Inferior parietal cortex (tissue), 1 donor: Measurements from ENCODE around the gene SLA2.
"Not testable (repeated sequence)": the region's sequence is repeated elsewhere in the genome, so short reads cannot be mapped to it uniquely, and the experiment has no call there.

Experiments
- DNase-seq: peaks from one replicate; pipeline ENCODE4 v3.0.0-alpha.2; 2016; ENCODE audit errors: extremely low spot score

Gene SLA2

DNA sequence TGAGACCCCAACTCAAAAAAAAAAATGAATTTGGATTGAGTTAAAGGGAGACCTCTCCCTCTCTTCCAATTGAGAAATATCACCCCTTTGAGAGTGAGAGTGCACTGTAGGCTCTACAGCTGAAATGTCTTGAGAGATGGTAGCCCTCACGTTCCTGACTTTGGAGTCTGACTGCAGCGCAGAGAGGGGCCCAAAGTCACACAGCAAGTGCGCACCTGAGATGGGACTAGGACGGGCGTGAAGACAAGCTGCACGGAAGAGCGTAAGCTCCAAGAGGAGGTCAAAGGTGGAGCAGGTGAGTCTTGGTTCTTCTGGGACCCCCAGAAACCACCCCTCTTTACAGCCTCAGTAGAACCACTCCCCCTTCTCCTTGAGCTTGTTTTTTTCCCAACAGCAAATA lies 643 bp downstream of the SLA2 start:
- no peak for DNase-seq

DNA sequence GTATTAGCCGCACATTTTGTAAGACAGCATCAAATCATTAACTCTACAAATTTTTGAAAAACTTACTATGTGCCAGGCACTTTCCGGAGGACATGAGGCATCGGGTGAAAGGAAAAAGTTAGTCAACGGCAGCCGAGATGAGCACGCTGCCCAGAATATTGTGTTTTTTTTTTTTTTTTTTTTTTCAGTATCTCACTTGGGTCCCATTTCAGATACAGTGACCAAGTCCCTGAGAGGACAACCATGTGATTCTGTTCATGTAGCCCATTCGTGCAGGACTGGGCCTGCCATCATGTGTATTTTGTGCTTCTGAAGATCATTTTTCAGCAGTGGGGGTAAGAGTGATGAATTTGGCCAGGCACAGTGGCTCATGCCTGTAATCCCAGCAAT lies 1.3 kb downstream of the SLA2 start:
- DNase-seq, result no peak

- DNase-seq, result no peak
Observed at GRCh38 chr20:36644032-36644705, 1.8 kb downstream of the SLA2 start.

DNA sequence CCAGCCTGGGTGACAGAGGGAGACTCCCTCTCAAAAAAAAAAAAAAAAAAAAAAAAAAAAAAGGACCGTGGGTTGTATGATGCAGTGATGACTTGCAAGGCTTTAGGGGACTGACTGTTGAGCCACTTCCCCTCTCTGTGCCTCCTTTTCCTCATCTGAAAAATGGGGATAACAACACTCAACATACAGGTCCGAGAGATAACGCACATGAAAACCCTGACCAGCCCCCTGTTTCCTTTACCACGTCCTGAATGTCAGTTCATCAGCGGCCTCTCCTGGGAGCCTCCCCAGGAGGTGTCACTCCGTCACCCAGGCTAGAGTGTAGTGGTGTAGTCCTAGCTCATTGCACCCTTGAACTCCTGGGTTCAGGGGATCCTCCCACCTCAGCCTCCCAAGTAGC lies 3.9 kb downstream of the SLA2 start:
- DNase-seq, result no peak

DNA sequence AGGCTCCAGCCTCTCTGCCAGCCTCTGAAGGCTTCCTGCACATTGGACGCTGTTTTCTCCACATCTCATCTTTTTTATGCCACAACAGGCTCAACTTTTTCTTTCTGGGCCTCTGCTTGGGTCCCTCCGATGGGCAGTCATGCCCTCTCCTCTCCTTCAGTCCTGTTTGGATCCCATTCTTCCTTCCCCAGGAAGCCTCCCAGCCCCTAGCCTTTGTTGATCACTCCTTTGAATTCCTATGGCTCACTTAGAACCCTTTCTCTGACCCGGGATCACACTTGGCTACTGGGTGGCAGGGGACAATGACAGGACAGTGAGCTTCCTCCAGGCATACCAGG lies 4.5 kb downstream of the SLA2 start:
- DNase-seq, result no peak

DNA sequence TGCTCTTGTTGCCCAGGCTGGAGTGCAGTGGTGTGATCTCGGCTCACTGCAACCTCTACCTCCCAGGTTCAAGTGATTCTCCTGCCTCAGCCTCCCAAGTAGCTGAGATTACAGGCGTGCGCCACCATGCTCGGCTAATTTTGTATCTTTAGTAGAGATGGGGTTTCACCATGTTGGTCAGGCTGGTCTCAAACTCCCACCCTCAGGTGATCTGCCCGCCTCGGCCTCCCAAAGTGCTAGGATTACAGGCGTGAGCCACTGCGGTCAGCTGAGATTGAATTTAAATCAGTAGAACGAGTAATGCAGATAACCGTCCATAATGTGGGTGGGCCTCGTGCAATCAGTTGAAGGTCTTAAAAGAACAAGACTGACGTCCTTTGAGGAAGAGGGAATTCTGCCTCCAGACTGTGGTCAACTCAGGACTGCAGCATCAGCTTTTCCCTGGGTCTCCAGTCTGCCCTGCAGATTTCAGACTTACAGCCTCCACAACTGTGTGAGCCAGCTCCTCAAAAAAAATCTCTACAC lies 7.1 kb downstream of the SLA2 start:
- not testable (repeated sequence) for DNase-seq

DNA sequence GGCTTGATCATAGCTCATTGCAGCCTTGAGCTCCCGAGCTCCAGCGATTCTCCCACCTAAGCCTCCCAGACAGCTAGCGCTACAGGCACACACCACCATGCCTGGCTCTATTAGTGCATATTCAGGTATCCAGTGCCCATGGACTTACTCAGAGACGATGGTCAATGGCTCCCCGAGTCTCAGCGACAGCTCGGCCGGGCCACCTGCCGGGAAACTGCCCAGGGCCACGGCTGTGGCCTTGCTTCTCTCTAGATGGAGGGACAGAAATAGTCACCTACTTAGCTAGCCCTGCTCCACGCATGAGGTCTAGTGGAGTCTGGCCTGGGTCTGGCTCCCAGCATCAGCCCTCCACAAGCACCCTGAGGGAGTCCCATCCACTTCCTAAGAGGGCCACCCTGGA lies 11.7 kb downstream of the SLA2 start:
- DNase-seq, result no peak

GRCh38 chr20:36633285-36633772 lies 12.7 kb downstream of the SLA2 start:
- no peak for DNase-seq

GRCh38 chr20:36632487-36633284 lies 13.3 kb downstream of the SLA2 start:
- DNase-seq, result no peak

GRCh38 chr20:36632147-36632486 lies 13.9 kb downstream of the SLA2 start:
- DNase-seq, result no peak

- DNase-seq, result no peak
Observed at GRCh38 chr20:36631646-36632045, 14.3 kb downstream of the SLA2 start.

DNA sequence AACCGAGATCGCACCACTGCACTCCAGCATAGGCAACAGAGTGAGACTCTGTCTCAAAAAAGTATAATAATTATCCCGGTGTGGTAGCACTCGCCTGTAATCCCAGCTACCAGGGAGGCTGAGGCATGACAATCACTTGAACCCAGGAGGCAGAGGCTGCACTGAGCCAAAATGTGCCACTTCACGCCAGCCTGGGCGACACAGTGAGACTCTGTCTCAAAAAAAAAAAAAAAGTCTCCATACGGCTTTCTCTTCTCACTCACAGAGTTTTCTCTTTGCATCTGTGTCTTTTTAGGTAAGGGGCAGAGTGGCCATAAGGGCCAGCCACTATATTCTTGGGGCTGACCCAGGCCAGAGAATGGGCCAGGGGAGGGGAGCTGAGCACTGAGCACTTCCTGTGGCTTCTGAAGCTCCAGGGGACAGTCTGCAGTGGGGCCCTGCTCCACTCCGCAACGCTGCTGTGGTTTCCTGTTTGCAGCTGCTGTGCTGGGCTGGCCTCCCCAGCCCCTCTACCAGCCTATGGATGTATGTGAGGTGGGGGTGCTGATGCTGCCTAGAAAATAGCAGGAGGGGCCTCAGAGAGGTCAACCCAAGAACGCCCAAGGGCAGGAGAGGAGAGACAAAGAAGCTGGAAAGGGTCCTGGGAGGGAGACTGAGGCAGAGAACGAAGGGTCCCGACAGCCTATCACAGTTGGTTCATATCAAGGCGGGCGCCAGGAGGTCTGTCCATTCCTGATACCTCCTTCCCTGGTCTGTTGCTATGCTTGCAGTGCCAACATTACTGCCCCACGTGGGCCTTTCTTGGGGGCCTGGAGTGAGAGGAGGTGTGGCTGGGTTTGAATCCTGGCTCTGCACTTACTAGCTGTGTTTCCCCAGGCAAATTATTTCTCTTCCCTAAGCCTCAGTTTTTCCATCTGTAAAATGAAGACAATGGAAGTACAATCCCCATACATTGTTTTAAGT lies 16.0 kb downstream of the SLA2 start:
- DNase-seq, result no peak

- no peak for DNase-seq
Observed at GRCh38 chr20:36628076-36628475, 17.9 kb downstream of the SLA2 start.

DNA sequence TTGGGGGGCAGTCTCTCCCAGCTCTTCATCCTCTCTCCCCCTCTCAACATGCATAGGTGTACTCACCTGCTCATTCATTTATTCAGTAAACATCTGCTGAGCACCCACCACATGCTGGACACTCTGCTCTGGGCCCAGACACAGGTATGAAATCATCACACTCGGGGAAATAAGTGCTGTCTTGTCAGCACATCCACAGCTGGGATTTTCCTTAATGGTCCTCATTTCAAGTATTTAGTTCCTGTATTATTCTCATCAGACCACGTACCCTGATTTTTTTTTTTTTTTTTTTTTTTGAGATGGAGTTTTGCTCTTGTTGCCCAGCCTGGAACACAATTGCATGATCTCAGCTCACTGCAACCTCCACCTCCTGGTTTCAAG lies 21.1 kb downstream of the SLA2 start:
- DNase-seq, result no peak

- peak; percentile 22 for DNase-seq
Observed at GRCh38 chr20:36624068-36624943, 21.7 kb downstream of the SLA2 start.

- no peak for DNase-seq
Observed at GRCh38 chr20:36623444-36623843, 22.6 kb downstream of the SLA2 start.

DNA sequence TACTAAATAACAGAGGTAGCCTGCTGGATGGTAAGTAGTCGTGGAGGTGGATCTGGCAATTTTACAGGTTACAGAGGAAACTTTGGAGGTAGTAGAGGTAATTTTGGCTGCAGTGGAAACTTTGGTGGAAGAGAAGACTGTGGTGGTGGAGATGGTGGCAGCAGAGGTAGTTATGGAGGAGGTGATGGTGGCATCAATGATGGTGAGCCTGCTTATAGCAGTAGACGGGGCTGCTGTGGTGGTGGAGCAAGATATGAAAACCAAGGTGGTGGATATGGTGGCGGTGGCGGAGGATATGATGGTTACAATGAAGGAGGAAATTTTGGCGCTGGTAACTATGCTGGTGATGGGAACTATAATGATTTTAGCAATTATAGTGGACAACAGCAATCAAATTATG lies 25.1 kb downstream of the SLA2 start:
- DNase-seq, result no peak

DNA sequence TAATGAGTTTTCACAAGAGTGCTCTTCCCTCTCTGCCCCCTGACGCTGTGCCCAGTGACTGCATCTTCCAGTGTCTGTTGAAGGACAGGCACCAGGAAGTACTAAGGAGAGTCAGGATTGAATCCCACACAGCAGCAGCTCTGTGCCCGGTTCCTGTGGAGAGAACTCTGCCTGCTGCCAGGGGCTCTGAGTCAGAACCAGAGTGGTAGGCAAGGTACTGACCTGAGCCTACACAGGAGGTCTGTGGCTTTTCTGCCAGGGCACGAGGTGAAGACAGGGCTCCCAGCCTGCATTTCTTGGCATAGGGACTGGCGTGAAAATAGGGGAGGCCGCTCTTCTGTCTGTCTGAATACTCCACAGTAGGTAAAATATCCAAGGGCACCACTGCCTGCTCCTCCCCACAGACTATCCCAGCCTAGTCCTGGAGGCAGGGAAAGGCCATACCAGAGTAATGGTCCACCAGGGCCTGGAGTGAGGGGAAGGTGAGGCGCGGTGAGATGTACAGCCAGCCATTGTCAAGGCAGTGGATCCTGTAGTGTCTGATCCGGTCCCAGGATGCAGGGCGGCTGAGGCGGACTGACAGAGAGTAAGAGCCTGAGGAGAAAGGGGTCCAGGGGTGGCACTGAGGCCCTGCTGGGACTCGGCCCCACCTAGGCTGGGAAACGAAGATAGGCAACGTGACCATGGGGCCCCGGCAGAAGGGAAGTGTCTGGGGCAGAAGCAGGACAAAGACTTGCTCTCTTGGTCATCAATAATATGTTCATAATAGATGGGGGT lies 31.0 kb downstream of the SLA2 start:
- no peak for DNase-seq

- no peak for DNase-seq
Observed at GRCh38 chr20:36613974-36614373, 32.0 kb downstream of the SLA2 start.

GRCh38 chr20:36611625-36612024 lies 34.4 kb downstream of the SLA2 start:
- DNase-seq, result no peak

DNA sequence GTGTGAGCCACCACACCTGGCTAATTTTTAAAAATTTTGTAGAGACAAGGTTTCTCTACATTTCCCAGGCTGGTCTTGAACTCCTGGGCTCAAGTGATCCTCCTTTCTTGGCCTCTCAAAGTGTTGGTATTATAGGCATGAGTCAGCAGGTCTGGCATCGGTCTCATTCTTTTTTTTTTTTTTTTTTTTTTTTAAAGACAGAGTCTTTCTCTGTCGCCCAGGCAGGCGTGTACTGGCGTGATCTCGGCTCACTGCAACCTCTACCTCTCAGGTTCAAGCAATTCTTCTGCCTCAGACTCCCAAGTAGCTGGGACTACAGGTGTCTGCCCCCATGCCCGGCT lies 37.6 kb downstream of the SLA2 start:
- DNase-seq, result not testable (repeated sequence)
